Right ventricle myocardium inferior (tissue), 1 donor: ENCODE data around the gene ODF4. TPM values are rescaled to one million over a fixed set of nuclear protein-coding genes. Genes with fewer than 3 reads are reported as not detected.
"Not testable (repeated sequence)": the region's sequence is repeated elsewhere in the genome, so short reads cannot be mapped to it uniquely, and the experiment has no call there.

Source experiments
- ATAC-seq: fragments of 200-7000 bp; cut with Tn5 transposase; one replicate; pipeline ENCODE4 v1.9.1; 2020; ENCODE audit warnings: mild to moderate bottlenecking, moderate library complexity
- DNase-seq: peaks from one replicate; pipeline ENCODE4 v3.0.0; 2021; ENCODE audit errors: missing footprints
- intact Hi-C: fragments of 100-400 bp; cut with DNase I; formaldehyde crosslinking; loops from one replicate; pipeline ENCODE4 v1.11.0; 2022
- total RNA-seq: library from RNA; stranded (reverse); fragmentation: NEBNext Ultra II Directional; extraction: Animal tissue kit (Norgen Biotek cat#: 25700); gene quantifications from one replicate; pipeline ENCODE4 v1.2.1, GENCODE V29; 2021
- donor health status: DM: no; HTN: yes; CAD: no; lungs with severe emphysema.

ODF4 gene
- total RNA-seq, 1 donor from 2014 or later, result not detected

DNA sequence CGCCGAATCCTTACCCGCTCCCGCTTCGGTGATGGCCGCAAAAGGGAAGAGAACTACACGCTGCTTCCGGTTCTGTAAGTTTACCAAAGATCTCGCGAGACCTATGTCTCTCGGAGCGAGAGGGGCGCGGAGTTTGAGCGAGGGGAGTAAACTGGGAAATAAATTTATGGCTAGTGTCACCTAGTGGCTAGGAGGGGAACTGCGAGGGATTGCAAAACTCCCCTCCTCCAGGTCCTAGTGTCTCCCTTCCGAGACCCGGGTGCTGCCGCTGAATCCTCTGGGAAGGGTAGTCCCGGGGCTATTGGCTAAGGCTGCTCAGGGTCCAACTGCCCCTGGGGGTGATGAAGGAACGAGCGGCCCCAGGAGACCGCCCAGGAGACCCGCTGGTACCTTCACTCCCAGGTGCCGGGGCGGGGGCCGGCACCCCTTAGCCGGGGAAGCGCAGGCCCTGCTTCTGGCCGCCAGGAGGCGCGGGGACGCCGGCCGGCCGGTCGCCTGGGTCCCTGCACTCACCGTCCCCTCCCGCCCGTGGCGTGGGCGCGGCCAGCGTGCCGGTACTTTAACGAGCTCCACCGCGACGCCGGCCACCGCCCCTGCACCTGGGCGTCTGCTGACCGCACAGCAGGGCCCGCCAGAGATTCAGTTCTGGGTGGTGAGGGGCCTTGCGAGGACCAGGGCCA lies 43.6 kb downstream of the ODF4 start, which contains the start of gene RPL26:
Gene RPL26 (minus strand): TSS at position 51 of the 680 bp plus-strand sequence. CDS start 883 bp downstream, outside the sequence.
- peak; percentile 96 for DNase-seq
- intact Hi-C loops, result loop anchor here (2.0 kb wide), 1 partner anchor 52 kb away; the partner anchor contains the start of gene NDEL1
- ATAC-seq, result peak; percentile 93

DNA sequence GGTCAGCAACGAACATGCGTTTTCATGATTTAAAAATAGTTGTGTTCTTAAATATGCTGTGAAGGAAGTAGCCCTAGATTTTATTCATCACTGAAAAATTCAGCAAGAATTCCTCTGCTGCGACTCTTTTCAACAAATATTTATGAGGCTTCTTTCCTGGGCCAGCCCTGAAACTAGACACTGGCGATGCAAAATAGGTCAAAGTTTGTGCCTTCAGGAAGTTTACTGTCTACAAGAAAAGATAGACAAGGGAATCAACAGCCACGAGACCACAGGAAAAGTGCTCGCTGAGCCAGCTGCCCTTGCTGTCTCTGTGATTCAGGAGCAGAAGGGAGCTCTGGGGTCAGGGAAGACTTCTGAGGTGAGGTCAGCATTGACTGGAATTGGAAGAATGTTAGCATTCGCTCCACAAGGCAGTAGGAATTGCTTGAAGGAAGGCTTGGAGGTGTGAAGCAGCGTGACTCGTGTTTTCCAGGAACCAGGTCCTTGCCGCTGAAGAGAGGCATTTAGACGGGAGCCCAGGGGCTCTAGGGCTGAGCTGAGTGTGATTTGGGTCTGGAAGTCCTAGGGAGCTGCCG lies 45.2 kb downstream of the ODF4 start:
- DNase-seq (no peak), ATAC-seq (no peak)
- intact Hi-C loops, result no loop called here

DNA sequence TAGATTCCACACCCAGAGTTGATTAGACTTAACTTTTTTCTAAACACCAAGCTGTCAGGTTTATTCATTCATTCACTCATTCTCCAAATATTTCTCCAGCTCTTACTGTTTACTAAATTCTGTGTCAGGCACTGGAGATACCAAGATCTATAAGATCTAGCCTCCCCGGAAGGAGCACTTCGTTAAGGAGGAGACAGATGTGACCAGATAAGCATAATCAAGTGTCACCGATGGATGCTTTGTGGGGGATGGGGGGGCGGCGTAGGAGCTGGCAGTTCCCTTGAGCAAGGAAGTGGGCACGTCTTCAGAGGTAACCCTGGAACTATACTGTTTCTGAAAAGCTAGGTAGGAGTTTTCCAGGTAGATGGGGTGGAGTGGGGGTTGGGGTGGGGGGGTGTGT lies 47.2 kb downstream of the ODF4 start:
- DNase-seq (no peak), ATAC-seq (no peak)
- intact Hi-C loops, result no loop called here

DNA sequence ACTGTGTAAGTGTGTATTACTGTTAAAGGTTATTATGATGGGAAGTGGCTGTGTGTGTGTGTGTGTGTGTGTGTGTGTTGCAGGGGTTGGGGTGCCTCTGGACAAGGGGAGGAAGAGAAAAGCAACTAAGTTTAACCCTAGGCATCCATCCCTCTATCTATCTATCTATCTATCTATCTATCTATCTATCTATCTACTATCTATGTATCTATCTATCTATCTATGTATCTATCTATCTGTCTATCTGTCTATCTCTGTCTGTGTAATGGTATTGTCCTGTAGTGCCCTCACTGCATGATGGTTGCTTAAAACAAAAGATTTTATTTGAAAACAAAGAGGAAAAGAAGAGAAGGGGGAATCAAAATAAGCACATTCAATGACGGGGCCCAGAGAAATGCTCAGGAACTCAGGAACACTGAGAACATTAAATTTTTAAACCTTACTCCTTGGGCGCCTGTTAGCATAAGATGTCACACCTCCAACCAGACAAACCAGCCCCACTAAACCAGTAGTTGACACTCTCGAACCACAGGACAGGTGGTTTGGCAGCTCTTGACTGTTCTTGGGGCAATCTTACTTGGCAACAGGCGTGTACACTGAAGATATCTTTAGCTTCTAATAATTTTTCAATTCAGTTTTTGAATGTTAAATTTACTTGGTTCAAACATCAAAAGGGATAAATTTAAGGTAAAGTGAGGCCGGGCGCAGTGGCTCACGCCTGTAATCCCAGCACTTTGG lies 48.4 kb downstream of the ODF4 start:
- intact Hi-C loops, result no loop called here
- ATAC-seq (no peak), DNase-seq (no peak)

- intact Hi-C loops, result no loop called here
- ATAC-seq (no peak), DNase-seq (no peak)
Measured at GRCh38 chr17:8391711-8392110, 52.1 kb downstream of the ODF4 start.

DNA sequence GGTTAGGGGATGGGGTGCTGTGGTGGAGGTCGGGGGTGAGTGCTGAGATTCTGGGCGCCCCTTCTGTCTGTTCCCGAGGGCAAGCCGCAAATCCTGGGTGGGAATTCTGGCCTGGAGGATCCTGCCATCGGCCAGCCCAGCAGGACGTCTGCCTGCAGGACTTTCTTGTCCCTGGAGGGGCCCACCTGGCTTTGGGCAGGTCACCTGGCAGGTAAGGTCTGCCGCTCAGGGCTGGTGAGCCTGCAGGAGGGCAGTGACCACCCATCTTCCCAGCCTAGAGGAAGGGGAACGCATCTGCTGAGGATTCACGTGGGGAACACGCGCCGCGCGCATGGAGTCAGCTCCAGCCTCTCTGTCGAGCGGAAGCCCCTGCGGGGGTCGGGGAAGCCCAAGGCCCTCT lies 52.6 kb downstream of the ODF4 start:
- DNase-seq, result no peak
- intact Hi-C loops, result no loop called here
- ATAC-seq, result no peak

DNA sequence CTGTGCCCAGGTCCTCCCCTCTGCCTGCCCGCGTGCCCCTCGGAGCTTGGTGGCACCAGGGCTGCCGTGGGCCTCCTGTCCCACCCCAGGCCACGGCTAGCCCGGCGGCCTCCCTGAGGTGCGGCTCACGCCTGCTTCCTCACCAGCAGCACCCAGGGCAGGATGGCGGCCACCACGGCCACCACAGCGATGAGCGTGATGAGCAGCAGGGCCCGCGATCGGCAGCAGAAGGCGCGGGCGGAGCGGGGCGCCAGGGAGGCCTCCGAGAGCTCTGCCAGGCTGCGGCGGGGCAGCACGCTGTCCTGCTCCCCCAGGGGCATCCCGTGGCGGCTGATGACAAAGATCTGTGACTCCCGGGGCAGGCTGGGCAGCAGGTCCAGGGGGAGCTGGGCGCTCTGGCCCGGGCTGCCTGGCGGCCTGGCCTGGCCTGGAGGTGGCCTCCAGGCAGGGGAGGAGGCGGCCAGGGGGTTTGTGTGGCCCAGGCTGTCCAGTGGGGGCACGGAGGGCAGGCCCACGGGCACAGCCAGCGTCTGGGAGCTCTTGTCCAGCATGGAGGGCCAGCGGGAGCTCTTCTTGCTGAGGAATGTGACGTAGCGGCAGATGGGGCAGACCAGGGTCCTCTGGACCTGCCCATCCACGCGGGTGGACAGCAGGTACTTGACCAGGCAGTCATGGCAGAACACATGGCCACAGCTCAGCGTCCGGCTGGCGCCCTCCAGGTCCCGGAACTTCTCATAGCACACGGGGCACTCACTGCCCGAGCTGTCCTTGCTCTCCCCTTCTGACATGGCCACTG lies 53.2 kb downstream of the ODF4 start:
- no peak for DNase-seq
- no peak for ATAC-seq
- intact Hi-C loops, result no loop called here

DNA sequence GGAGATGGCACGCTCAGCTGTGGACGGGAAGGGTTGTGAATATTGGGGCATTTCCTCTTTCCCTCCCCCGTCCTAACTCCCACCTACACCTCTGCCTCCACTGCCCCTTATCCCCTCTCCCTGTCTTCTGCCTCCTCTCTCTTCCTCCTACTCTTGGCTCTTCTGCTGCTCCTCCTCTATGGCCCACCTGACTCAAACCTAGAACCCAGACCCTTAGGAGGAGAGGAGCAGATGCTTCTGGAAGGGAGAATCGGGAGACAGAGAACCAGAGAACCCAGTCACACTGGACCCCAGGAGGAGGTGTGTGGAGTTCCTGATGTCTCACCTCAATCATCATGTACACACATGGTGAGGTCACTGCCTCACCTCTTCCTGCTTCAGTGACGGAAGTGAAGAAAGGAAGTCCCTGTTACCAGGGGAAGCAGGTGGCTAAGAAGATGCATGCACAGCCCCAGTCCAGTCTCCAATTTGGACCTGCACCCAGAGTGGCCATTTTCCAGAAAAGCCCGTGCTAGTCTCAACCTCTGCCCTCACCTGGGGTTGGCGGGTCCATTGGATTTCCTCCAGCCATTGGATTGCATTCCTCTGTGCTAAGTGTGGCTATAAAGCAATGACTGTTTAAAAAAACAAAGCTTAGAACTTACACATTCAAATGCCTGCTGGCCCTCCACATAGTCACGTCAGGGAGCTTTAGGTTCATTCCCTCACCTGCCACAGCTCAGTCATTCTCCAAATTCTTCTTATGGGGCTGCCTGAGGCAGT lies 54.0 kb downstream of the ODF4 start:
- no peak for DNase-seq
- intact Hi-C loops, result no loop called here
- ATAC-seq, result no peak

- intact Hi-C loops, DNase-seq, ATAC-seq: not testable (repeated sequence)
Measured at GRCh38 chr17:8394497-8394896, 54.9 kb downstream of the ODF4 start.

Other genes with a start within 250 kb of the ODF4 start
- gene ALOXE3, start 221.3 kb upstream of the ODF4 start, total RNA-seq, result not detected
- gene HES7, start 215.7 kb upstream of the ODF4 start, total RNA-seq, result not detected
- gene PER1, start 187.4 kb upstream of the ODF4 start, total RNA-seq, result 124 TPM
- gene VAMP2, start 176.9 kb upstream of the ODF4 start, total RNA-seq, result 56.6 TPM
- 6.7 TPM for gene TMEM107, start 163.5 kb upstream of the ODF4 start, total RNA-seq
- gene BORCS6, start 149.7 kb upstream of the ODF4 start, total RNA-seq, result 9.2 TPM
- 1.2 TPM for gene AURKB, start 129.3 kb upstream of the ODF4 start, total RNA-seq
- 13.1 TPM for gene CTC1, start 91.8 kb upstream of the ODF4 start, total RNA-seq
- gene PFAS, start 90.6 kb upstream of the ODF4 start, total RNA-seq, result 14.7 TPM
- 25.7 TPM for gene RANGRF, start 51.2 kb upstream of the ODF4 start, total RNA-seq
- gene SLC25A35, start 44.4 kb upstream of the ODF4 start, total RNA-seq, result 2.3 TPM
- 21.4 TPM for gene ARHGEF15, start 29.6 kb upstream of the ODF4 start, total RNA-seq
- 1,104 TPM for gene RPL26, start 43.4 kb downstream of the ODF4 start, total RNA-seq
- gene RNF222, start 58.0 kb downstream of the ODF4 start, total RNA-seq, result not detected
- 29.2 TPM for gene NDEL1, start 96.0 kb downstream of the ODF4 start, total RNA-seq